Progenitor cell of endocrine pancreas (in vitro differentiated cells): ENCODE measurements around the gene SLC23A2. TPM values are rescaled to one million over a fixed set of nuclear protein-coding genes. Genes with fewer than 3 reads are reported as not detected.
"Not testable (repeated sequence)": the region's sequence is repeated elsewhere in the genome, so short reads cannot be mapped to it uniquely, and the experiment has no call there.

ENCODE experiments used
- DNase-seq: peaks from one replicate; pipeline ENCODE4 v3.0.0; 2021; ENCODE audit warnings: low spot score; ENCODE audit not compliant: unreplicated experiment
- H3K27ac Mint-ChIP-seq: 2 replicates; pipeline ENCODE4 v1.8.0; 2021; ENCODE audit warnings: mild to moderate bottlenecking, moderate library complexity, mixed read lengths
- H3K27me3 Mint-ChIP-seq: 2 replicates; pipeline ENCODE4 v1.8.0; 2021; ENCODE audit warnings: mixed read lengths
- H3K36me3 Mint-ChIP-seq: 2 replicates; pipeline ENCODE4 v1.8.0; 2022; ENCODE audit warnings: mixed read lengths; ENCODE audit not compliant: insufficient read depth
- H3K4me1 Mint-ChIP-seq: 2 replicates; pipeline ENCODE4 v1.8.0; 2021; ENCODE audit warnings: low read depth, mixed read lengths
- H3K4me3 Mint-ChIP-seq: 2 replicates; pipeline ENCODE4 v1.8.0; 2021; ENCODE audit warnings: low read depth, mild to moderate bottlenecking, moderate library complexity, mixed read lengths
- H3K9me3 Mint-ChIP-seq: 2 replicates; pipeline ENCODE4 v1.8.0; 2021; ENCODE audit warnings: low read depth, mixed read lengths
- total RNA-seq: library from RNA; stranded (reverse); gene quantifications from 2 replicates; pipeline ENCODE4 v1.2.1, GENCODE V29; 2021
- TF ChIP-seq, protein P1 (sequence below): fragments of 200-600 bp; sonication (generic); IDR thresholded peaks from one replicate; pipeline ENCODE4 v1.5.0; 2021; ENCODE audit warnings: antibody characterized with exemption, mild to moderate bottlenecking; ENCODE audit not compliant: unreplicated experiment

Gene SLC23A2
- total RNA-seq, 1 donor from 2014 or later = 23.6 TPM

DNA sequence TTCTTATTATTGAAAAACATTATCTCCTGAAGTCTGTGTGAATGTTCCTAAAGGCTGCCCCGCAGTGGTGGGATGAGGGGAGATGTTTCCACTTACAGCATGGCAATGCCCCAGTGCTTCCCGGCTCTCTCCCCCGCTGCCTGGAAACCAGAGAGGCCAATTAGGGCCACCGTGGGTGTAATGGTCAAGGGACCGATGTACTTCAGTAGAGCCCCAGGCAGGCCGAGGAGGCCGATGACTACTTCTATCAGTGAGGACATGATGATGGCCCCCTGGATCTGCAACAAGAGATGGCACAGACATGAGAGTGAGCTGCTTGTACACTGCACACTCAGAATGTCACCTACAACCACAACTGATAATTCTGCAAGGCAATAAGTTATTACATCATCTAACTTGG is 117.8 kb downstream of the SLC23A2 start:
- Mint-ChIP-seq H3K27me3 (no peaks in the 10 kb centered on the region), H3K27ac (no peak overlapping the region), H3K4me3 (no peak overlapping the region), H3K4me1 (peaks cover 5% of the 10 kb centered on the region), H3K36me3 (peaks cover 5% of the 10 kb centered on the region), H3K9me3 (no peaks in the 10 kb centered on the region)
- TF ChIP-seq, protein P1, sequence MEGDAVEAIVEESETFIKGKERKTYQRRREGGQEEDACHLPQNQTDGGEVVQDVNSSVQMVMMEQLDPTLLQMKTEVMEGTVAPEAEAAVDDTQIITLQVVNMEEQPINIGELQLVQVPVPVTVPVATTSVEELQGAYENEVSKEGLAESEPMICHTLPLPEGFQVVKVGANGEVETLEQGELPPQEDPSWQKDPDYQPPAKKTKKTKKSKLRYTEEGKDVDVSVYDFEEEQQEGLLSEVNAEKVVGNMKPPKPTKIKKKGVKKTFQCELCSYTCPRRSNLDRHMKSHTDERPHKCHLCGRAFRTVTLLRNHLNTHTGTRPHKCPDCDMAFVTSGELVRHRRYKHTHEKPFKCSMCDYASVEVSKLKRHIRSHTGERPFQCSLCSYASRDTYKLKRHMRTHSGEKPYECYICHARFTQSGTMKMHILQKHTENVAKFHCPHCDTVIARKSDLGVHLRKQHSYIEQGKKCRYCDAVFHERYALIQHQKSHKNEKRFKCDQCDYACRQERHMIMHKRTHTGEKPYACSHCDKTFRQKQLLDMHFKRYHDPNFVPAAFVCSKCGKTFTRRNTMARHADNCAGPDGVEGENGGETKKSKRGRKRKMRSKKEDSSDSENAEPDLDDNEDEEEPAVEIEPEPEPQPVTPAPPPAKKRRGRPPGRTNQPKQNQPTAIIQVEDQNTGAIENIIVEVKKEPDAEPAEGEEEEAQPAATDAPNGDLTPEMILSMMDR = no peak
- DNase-seq = no peak

DNA sequence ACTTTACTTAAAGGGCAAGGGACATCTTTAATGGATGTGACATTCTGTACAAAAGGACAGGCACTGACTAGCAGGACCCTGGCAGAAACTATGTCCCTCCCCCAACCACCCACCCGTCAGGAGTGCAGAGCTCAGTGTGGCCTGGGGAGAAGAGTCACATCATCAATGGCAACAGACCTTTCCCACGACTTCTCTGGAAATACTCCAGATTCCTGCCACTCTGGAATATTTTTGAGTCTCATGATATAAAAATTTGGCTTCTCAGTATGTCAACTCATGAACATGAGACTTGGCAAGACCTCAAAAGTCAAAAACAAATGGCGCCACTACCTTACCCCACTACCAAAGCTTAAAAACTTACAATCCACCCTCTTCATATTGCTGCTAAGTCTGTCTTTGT is 118.3 kb downstream of the SLC23A2 start:
- H3K36me3 Mint-ChIP-seq = peaks cover 5% of the 10 kb centered on the region
- no peak for DNase-seq
- peaks cover 2% of the 10 kb centered on the region for H3K4me1 Mint-ChIP-seq
- no peaks in the 10 kb centered on the region for H3K9me3 Mint-ChIP-seq
- no peak overlapping the region for H3K4me3 Mint-ChIP-seq
- TF ChIP-seq, protein P1 = no peak
- H3K27ac Mint-ChIP-seq = no peak overlapping the region
- H3K27me3 Mint-ChIP-seq = no peaks in the 10 kb centered on the region

DNA sequence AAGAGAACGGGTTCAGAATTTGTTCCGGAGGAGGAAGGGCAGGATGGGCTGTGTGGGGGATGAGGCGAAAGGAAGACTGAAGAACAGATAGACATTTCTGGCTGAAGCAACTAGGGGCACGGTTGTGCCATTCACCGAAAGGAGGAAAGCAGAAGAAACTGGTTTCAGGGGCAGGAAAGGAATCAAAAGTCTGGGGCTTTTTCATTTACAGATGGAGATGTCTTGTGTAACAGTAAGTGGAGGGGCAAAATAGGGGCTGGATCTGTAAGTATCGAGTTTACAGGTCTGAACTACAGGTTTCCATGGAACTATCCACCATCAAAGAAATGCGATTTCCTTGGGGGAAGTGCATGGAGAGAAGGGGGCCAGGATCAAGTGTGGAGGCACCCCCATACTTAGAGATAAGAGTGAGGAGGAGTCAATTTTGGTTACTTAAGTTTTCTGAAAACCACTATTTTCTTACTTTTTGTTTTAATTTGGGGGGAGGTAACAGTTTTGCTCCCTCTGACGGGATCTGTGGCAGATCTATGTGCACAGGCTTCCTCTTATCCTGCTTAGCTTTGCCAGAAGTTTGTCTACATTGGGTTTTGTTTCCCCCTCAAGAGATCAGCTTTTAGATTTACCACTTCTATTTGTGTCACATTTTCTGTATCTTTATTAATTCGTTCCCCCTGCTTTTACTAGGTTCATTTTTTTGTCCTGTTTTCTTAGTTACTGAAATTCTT is 120.1 kb downstream of the SLC23A2 start:
- no peaks in the 10 kb centered on the region for H3K9me3 Mint-ChIP-seq
- H3K4me1 Mint-ChIP-seq = peaks cover 1% of the 10 kb centered on the region
- peaks cover 5% of the 10 kb centered on the region for H3K36me3 Mint-ChIP-seq
- H3K4me3 Mint-ChIP-seq = no peak overlapping the region
- H3K27ac Mint-ChIP-seq = peak overlapping the region; percentile 6
- no peaks in the 10 kb centered on the region for H3K27me3 Mint-ChIP-seq
- TF ChIP-seq, protein P1 = no peak
- DNase-seq = no peak

DNA sequence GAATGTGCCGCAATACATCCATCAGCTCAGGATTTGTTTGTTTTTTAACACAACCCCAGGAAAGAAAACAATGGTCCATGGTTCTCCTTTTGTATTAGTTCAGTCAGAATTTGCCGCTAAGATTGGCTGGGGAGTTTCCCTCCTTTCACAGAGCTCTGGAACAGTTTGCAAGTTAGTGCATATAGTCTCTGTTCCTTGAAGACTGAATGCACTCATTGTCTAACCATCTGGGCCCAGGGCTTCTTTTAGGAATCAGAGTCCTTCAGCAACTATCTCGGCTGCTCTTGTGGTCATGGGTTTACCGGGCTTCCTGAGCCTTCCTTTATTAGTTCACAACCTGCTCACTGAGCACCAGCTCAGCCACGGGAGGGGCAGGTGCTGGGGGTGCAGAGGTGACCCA is 121.3 kb downstream of the SLC23A2 start:
- no peak for DNase-seq
- Mint-ChIP-seq H3K27me3 (no peaks in the 10 kb centered on the region), H3K9me3 (no peaks in the 10 kb centered on the region), H3K4me1 (peaks cover 1% of the 10 kb centered on the region), H3K27ac (no peak overlapping the region), H3K36me3 (peaks cover 5% of the 10 kb centered on the region), H3K4me3 (no peak overlapping the region)
- TF ChIP-seq, protein P1 = no peak

DNA sequence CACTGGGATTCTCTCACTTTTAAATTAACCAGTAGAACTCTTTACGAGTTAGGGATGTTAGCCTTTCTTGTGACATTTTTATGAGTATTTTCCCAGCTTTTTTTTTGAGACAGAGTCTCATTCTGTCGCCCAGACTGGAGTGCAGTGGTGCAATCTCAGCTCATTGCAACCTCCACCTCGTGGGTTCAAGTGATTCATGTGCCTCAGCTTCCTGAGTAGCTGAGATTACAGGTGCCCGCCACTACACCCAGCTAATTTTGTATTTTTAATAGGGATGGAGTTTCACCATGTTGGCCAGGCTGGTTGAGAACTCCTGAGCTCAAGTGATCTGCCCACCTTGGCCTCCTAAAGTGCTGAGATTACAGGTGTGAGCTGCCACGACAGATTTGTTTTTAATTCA is 123.2 kb downstream of the SLC23A2 start:
- H3K36me3 Mint-ChIP-seq, DNase-seq, H3K4me3 Mint-ChIP-seq, H3K9me3 Mint-ChIP-seq, H3K4me1 Mint-ChIP-seq, H3K27me3 Mint-ChIP-seq, H3K27ac Mint-ChIP-seq: not testable (repeated sequence)

DNA sequence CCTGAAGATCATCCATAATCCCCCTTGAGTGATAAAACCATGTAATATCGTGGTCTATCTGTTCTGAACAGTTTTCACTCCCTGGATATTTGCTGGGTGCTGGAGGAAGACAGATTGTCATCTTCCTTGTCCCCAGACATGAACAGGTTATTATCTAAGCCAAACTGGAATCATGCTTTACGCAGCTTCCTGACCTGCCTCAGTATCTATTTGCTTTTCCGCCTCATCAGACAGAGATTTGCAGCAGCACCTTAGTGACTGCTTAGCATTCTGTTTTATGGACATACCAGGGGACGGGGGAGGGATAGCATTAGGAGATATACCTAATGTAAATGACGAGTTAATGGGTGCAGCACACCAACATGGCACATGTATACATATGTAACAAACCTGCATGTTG is 124.6 kb downstream of the SLC23A2 start:
- Mint-ChIP-seq H3K9me3 (no peaks in the 10 kb centered on the region), H3K27ac (no peak overlapping the region)

More for the DNA sequence above, 124.6 kb downstream of the SLC23A2 start:
- Mint-ChIP-seq H3K27me3 (no peaks in the 10 kb centered on the region), H3K4me1 (peaks cover 1% of the 10 kb centered on the region), H3K36me3 (peaks cover 5% of the 10 kb centered on the region), H3K4me3 (no peak overlapping the region)
- DNase-seq = no peak
- TF ChIP-seq, protein P1 = no peak
